Fibroblast of the aortic adventitia (primary cell): Measurements from ENCODE around the gene UNKL. TPM values are rescaled to one million over a fixed set of nuclear protein-coding genes. Genes with fewer than 3 reads are reported as not detected.

ENCODE experiments used
- DNase-seq: peaks from one replicate; pipeline ENCODE4 v3.0.0-alpha.2; 2010; ENCODE audit warnings: low read depth
- H3K4me3 ChIP-seq: 2 replicates; pipeline ENCODE4 v1.5.1; 2011; ENCODE audit warnings: low read depth, mild to moderate bottlenecking, control low read depth, low read length, moderate library complexity
- total RNA-seq: library from RNA; depleted of rRNA; stranded (reverse); fragments of >200 nt; gene quantifications from 2 replicates; pipeline ENCODE4 v1.2.3, GENCODE V29; 2012; ENCODE audit warnings: low replicate concordance
- TF ChIP-seq, protein P1 (sequence below): IDR thresholded peaks from 2 replicates; pipeline ENCODE4 v1.5.1; 2011; ENCODE audit warnings: mild to moderate bottlenecking, low read length, control low read depth, inconsistent platforms; ENCODE audit not compliant: insufficient read depth

UNKL gene
- total RNA-seq, 1 donor = 11.5 TPM

DNA sequence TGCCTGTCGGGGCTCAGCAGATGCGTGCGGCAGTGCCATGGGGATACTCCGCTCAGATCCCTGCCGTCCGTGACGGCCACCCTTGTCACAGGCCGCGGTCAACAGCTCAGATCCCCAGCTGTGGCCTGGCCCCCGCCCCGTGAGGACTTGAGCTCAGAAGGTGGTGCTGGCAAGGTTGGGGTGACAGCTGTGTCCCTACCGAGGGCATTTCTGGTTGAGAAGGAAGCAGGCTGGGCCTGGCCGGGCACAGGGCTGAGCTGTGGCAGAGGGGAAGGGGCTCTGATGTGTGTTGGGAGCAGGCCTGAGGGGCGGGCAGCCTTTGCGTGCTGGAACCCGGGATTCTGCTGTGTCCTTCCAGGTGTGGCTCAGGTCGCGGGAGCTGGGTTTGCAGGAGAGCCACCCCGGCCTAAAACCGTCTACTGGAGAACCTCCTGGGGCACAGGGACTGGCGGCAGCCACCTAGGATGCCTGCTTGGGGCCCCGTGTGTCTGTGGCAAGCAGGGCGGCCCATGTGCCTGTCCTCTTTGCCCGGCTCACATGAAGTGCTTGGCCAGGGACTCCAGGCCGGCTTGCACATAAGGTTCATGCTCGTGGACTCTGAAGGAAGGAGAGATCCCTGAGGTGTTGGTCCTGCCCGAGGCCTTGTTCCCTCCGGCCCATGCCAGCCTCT is 100.0 kb downstream of the UNKL start:
- TF ChIP-seq, protein P1, sequence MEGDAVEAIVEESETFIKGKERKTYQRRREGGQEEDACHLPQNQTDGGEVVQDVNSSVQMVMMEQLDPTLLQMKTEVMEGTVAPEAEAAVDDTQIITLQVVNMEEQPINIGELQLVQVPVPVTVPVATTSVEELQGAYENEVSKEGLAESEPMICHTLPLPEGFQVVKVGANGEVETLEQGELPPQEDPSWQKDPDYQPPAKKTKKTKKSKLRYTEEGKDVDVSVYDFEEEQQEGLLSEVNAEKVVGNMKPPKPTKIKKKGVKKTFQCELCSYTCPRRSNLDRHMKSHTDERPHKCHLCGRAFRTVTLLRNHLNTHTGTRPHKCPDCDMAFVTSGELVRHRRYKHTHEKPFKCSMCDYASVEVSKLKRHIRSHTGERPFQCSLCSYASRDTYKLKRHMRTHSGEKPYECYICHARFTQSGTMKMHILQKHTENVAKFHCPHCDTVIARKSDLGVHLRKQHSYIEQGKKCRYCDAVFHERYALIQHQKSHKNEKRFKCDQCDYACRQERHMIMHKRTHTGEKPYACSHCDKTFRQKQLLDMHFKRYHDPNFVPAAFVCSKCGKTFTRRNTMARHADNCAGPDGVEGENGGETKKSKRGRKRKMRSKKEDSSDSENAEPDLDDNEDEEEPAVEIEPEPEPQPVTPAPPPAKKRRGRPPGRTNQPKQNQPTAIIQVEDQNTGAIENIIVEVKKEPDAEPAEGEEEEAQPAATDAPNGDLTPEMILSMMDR = no peak
- DNase-seq = no peak
- H3K4me3 ChIP-seq = no peak overlapping the region

DNA sequence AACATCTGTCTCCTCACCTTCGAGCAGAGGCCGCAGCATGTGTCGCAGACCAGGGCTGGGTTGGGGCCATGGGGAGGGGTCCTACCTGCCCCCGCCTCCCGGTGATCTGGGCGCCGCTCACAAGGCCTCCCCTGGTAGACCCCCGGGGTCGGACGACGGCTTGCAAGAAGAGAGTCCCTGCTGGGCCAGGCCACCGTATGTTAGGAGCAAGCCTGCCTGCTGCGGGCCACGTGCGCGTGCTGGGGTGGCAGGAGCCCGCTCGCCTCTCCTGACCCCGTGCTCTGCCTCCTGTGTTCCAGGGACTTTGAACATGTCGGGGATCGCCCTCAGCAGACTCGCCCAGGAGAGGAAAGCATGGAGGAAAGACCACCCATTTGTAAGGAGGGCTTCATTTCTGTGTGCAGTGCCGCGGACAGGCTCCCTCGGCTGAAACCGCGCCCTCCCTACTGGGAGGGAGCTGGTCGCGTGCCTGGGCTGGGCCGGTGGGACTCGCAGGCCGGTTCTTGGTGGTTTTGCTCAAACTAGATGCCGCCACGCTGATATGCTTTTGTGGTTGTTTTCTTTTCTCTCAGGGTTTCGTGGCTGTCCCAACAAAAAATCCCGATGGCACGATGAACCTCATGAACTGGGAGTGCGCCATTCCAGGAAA is 100.7 kb downstream of the UNKL start:
- TF ChIP-seq, protein P1 = no peak
- H3K4me3 ChIP-seq = no peak overlapping the region
- no peak for DNase-seq

Other genes with a start within 250 kb of the UNKL start
- not detected in 2 replicates for gene TPSG1, start 189.4 kb downstream of the UNKL start, total RNA-seq
- gene TPSB2, start 184.5 kb downstream of the UNKL start, total RNA-seq = not detected in 2 replicates
- not detected in 2 replicates for gene TPSAB1, start 174.0 kb downstream of the UNKL start, total RNA-seq
- gene TPSD1, start 158.6 kb downstream of the UNKL start, total RNA-seq = not detected in 2 replicates
- gene UBE2I, start 105.1 kb downstream of the UNKL start, total RNA-seq = 39.8 and 70.3 TPM in 2 replicates
- 0.09 TPM in 1 of 2 replicates, not detected in the other for gene BAIAP3, start 81.1 kb downstream of the UNKL start, total RNA-seq
- 49.3 and 73.3 TPM in 2 replicates for gene TSR3, start 62.8 kb downstream of the UNKL start, total RNA-seq
- gene GNPTG, start 62.8 kb downstream of the UNKL start, total RNA-seq = 36.3 and 80.4 TPM in 2 replicates
- 10.3 and 20.1 TPM in 2 replicates for gene UQCC4, start 6.0 kb upstream of the UNKL start, total RNA-seq
- not detected in 2 replicates for gene PERCC1, start 16.4 kb upstream of the UNKL start, total RNA-seq
- gene CCDC154, start 29.9 kb upstream of the UNKL start, total RNA-seq = 0.36 and 0.41 TPM in 2 replicates
- gene CLCN7, start 60.3 kb upstream of the UNKL start, total RNA-seq = 64.8 and 432 TPM in 2 replicates
- not detected in 2 replicates for gene PTX4, start 74.2 kb upstream of the UNKL start, total RNA-seq
- 23.5 and 29.1 TPM in 2 replicates for gene TELO2, start 78.7 kb upstream of the UNKL start, total RNA-seq
- 5.0 and 22.1 TPM in 2 replicates for gene TMEM204, start 119.0 kb upstream of the UNKL start, total RNA-seq
- 12.8 and 27.8 TPM in 2 replicates for gene IFT140, start 197.4 kb upstream of the UNKL start, total RNA-seq
- 9.9 and 12.1 TPM in 2 replicates for gene CRAMP1, start 197.7 kb upstream of the UNKL start, total RNA-seq